DOHH2 (cell line): ENCODE data around the gene BATF.

Experiments
- CTCF ChIP-seq: fragments of 200-600 bp; sonication (generic); IDR thresholded peaks from one replicate; pipeline ENCODE4 v1.5.1; 2014; ENCODE audit warnings: antibody characterized with exemption, mild to moderate bottlenecking, low read depth, low read length; ENCODE audit not compliant: poor library complexity, severe bottlenecking
- EZH2phosphoT487 ChIP-seq: fragments of 200-600 bp; sonication (generic); IDR thresholded peaks from 2 replicates; pipeline ENCODE4 v1.6.1; 2017; ENCODE audit warnings: borderline replicate concordance, mild to moderate bottlenecking, antibody characterized with exemption, low read length, moderate library complexity, mixed read lengths

DNA sequence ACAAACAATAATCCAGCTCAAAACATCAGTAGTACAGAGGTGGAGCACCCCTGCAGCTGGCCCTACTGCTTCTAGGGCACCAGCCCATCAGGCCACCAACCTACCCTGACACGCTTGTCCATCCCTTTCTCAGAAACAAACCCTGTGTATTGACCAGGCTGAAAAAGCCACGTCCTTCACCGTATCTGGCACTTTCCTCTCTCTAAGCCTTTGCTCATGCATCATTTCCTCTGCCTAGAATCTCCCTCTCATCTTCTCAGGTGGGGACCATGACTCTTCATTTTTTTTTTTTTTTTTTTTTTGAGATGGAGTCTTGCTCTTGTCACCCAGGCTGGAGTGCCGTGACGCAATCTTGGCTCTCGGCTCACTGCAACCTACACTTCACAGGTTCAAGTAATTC is 30.9 kb downstream of the BATF start:
- no peak for TF ChIP-seq EZH2phosphoT487
- no peak for TF ChIP-seq CTCF
